DOHH2 (cell line): Measurements from ENCODE around the gene CYTH4.

Experiments used
- H3F3A ChIP-seq: fragments of 200-600 bp; sonication (generic), shearing (Covaris generic); 2 replicates; pipeline ENCODE4 v1.6.0; 2016; ENCODE audit warnings: antibody characterized with exemption, mild to moderate bottlenecking; ENCODE audit not compliant: control insufficient read depth, insufficient read depth
- H3K27ac ChIP-seq: fragments of 200-600 bp; sonication (generic); 2 replicates; pipeline ENCODE4 v1.5.1; 2014; ENCODE audit warnings: low read depth, mild to moderate bottlenecking, low read length, moderate library complexity
- H3K27me3 ChIP-seq: fragments of 200-600 bp; sonication (generic); 2 replicates; pipeline ENCODE4 v1.6.1; 2014; ENCODE audit warnings: mild to moderate bottlenecking, low read length, mixed read lengths; ENCODE audit not compliant: control insufficient read depth
- H3K36me3 ChIP-seq: fragments of 200-600 bp; sonication (generic); 2 replicates; pipeline ENCODE4 v1.6.1; 2014; ENCODE audit warnings: mild to moderate bottlenecking, low read length, moderate library complexity, mixed read lengths; ENCODE audit not compliant: control insufficient read depth
- H3K4me1 ChIP-seq: fragments of 200-600 bp; sonication (generic); 2 replicates; pipeline ENCODE4 v1.6.1; 2014; ENCODE audit warnings: mild to moderate bottlenecking, low read length, mixed read lengths; ENCODE audit not compliant: control insufficient read depth
- H3K4me2 ChIP-seq: fragments of 200-600 bp; sonication (generic); 2 replicates; pipeline ENCODE4 v1.6.0; 2014; ENCODE audit warnings: mild to moderate bottlenecking, low read length, moderate library complexity
- H3K4me3 ChIP-seq: fragments of 200-600 bp; sonication (generic); 2 replicates; pipeline ENCODE4 v1.5.1; 2014; ENCODE audit warnings: mild to moderate bottlenecking, low read length, mixed read lengths
- H3K79me2 ChIP-seq: fragments of 200-600 bp; sonication (generic); 2 replicates; pipeline ENCODE4 v1.6.1; 2014; ENCODE audit warnings: mild to moderate bottlenecking, low read length, mixed read lengths; ENCODE audit not compliant: control insufficient read depth
- H3K9me2 ChIP-seq: fragments of 200-600 bp; sonication (generic); replicated peaks from 2 replicates; pipeline ENCODE4 v1.6.1; 2014; ENCODE audit warnings: mild to moderate bottlenecking, low read length, mixed read lengths; ENCODE audit not compliant: control insufficient read depth
- H3K9me3 ChIP-seq: fragments of 200-600 bp; sonication (generic); 2 replicates; pipeline ENCODE4 v1.6.1; 2014; ENCODE audit warnings: antibody characterized with exemption, low read length, mixed read lengths; ENCODE audit not compliant: control insufficient read depth, insufficient read depth
- H4K20me1 ChIP-seq: fragments of 200-600 bp; sonication (generic); 2 replicates; pipeline ENCODE4 v1.6.0; 2014; ENCODE audit warnings: low read depth, mild to moderate bottlenecking, antibody characterized with exemption, low read length, moderate library complexity; ENCODE audit not compliant: control insufficient read depth, insufficient read depth
- EZH2phosphoT487 ChIP-seq: fragments of 200-600 bp; sonication (generic); IDR thresholded peaks from 2 replicates; pipeline ENCODE4 v1.6.1; 2017; ENCODE audit warnings: borderline replicate concordance, mild to moderate bottlenecking, antibody characterized with exemption, low read length, moderate library complexity, mixed read lengths
- TF ChIP-seq, protein P1 (sequence below): fragments of 200-600 bp; sonication (generic); IDR thresholded peaks from one replicate; pipeline ENCODE4 v1.5.1; 2014; ENCODE audit warnings: antibody characterized with exemption, mild to moderate bottlenecking, low read depth, low read length; ENCODE audit not compliant: poor library complexity, severe bottlenecking

CYTH4 gene

DNA sequence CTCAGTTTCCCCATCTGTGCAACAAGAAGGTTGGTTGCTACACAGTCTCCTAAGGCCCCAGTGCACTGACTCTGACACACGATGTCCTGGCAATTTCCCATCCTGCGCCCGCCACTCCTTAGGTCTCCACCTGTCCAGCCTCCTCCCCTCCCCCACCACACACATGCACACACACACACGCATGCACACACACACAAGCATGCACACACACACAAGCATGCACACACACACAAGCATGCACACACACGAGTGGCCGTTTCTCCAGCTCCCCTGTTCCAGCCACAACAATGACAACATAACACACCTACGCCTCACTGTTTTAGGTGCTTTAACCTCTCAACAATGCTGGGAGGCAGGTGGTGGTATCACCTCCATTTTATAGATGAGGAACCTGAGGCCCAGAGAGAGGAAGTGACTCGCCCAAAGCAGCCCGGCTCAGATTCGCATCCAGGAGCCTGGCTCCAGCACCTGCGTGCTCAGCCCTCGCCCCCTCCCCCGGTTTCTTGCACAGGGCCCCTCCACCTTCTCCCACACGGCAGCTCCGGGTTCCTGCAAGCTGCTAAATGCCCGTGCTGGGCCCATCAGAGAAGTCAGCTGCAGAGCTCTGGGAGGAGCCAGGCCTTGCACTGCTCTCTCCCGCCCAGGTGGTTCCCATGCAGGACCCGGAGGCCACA, 13.0 kb downstream of the CYTH4 start:
- Histone ChIP-seq H3K79me2 (peaks cover 14% of the 10 kb centered on the region), H3K4me2 (peak overlapping the region; percentile 34; the same call in 1 of the 2 replicates), H3K9me3 (no peaks in the 10 kb centered on the region), H3K27me3 (no peaks in the 10 kb centered on the region), H3K27ac (peak overlapping the region; percentile 25), H4K20me1 (no peaks in the 10 kb centered on the region), H3K9me2 (no peaks in the 10 kb centered on the region), H3K4me1 (peaks cover 44% of the 10 kb centered on the region), H3K4me3 (no peak overlapping the region), H3K36me3 (peaks cover 82% of the 10 kb centered on the region), H3F3A (no peaks in the 10 kb centered on the region)
- TF ChIP-seq, protein P1, sequence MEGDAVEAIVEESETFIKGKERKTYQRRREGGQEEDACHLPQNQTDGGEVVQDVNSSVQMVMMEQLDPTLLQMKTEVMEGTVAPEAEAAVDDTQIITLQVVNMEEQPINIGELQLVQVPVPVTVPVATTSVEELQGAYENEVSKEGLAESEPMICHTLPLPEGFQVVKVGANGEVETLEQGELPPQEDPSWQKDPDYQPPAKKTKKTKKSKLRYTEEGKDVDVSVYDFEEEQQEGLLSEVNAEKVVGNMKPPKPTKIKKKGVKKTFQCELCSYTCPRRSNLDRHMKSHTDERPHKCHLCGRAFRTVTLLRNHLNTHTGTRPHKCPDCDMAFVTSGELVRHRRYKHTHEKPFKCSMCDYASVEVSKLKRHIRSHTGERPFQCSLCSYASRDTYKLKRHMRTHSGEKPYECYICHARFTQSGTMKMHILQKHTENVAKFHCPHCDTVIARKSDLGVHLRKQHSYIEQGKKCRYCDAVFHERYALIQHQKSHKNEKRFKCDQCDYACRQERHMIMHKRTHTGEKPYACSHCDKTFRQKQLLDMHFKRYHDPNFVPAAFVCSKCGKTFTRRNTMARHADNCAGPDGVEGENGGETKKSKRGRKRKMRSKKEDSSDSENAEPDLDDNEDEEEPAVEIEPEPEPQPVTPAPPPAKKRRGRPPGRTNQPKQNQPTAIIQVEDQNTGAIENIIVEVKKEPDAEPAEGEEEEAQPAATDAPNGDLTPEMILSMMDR = no peak
- no peak for TF ChIP-seq EZH2phosphoT487

DNA sequence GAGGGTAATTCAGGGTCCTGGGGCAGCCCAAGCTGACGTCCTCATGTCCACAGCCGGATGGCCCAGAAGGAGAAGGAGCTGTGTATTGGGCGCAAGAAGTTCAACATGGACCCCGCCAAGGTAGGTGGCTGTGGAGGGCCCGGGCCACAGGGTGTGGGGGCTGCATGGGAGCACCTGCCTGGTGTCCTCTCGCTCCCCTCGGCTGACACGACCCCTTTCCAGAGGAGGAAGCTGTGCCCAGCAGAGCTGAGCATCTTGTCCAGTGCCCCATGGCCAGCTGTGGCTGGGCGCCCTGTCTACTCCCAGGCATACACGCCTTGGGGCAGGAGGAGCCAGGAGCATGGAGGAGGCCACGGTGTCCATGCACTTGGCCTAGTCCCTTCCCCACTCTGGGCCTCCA, 13.6 kb downstream of the CYTH4 start:
- Histone ChIP-seq H3K9me2 (no peaks in the 10 kb centered on the region), H3K4me2 (peak overlapping the region; percentile 34; the same call in 1 of the 2 replicates), H3K9me3 (no peaks in the 10 kb centered on the region), H3K36me3 (peaks cover 82% of the 10 kb centered on the region), H4K20me1 (no peaks in the 10 kb centered on the region), H3K79me2 (peaks cover 10% of the 10 kb centered on the region), H3F3A (no peaks in the 10 kb centered on the region), H3K4me3 (no peak overlapping the region), H3K4me1 (peaks cover 50% of the 10 kb centered on the region), H3K27me3 (no peaks in the 10 kb centered on the region), H3K27ac (peak overlapping the region; percentile 25)
- TF ChIP-seq, protein P1 = no peak
- TF ChIP-seq EZH2phosphoT487 = no peak

DNA sequence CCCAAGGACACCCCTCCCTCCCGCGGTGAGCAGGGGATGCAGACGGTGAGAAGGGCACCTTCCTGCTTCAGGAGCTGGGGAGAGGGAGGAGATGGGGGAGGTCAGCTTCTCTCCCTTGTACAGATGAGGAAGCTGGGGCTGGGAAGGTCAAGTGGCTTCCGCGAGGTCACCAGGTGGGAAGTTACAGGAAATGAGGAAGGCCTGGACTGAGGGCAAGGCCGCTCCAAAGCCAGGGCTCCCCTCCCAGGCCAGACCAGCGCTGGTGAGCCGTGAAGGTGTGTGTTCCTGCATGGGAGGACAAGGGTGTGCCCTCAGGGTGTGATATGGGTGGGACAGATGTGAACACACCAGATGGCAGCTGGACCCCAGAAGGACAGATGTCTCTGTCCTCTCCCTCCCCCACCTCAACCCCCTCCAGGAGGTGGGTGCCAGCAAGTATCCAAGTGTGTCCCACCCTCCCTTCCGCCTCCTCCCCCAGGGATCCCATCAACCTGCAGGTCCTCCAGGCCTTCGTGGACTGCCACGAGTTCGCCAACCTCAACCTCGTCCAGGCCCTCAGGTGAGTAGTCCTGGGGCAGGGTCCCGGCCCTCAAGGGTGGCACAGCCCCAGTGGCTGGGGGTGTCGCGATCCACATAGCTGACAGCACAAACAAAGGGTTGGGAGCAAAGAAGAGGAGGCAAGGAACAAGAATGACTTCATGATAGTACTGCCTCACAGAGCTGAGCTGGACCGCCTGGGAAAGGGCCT, 16.6 kb downstream of the CYTH4 start:
- H3K4me3 ChIP-seq = no peak overlapping the region
- H3F3A ChIP-seq = no peaks in the 10 kb centered on the region
- no peak overlapping the region for H3K4me2 ChIP-seq
- no peaks in the 10 kb centered on the region for H3K9me3 ChIP-seq
- no peaks in the 10 kb centered on the region for H3K79me2 ChIP-seq
- TF ChIP-seq, protein P1 = no peak
- no peak for TF ChIP-seq EZH2phosphoT487
- H3K36me3 ChIP-seq = peaks cover 75% of the 10 kb centered on the region
- peaks cover 47% of the 10 kb centered on the region for H3K4me1 ChIP-seq
- H3K9me2 ChIP-seq = no peaks in the 10 kb centered on the region
- H3K27me3 ChIP-seq = no peaks in the 10 kb centered on the region
- H4K20me1 ChIP-seq = no peaks in the 10 kb centered on the region
- H3K27ac ChIP-seq = no peak overlapping the region
